Vagina (tissue), 2 donors: ENCODE data around the gene FAM32A. TPM values are rescaled to one million over a fixed set of nuclear protein-coding genes. Genes with fewer than 3 reads are reported as not detected.

ENCODE experiments used
- DNase-seq, 2 donors: peaks; one replicate each; pipeline ENCODE4 v3.0.0-alpha.2; 2017; ENCODE audit errors: extremely low spot score in 2 of 2
- H3K27ac ChIP-seq: fragments of 200-600 bp; sonication (generic); one replicate; pipeline ENCODE4 v1.5.1; 2019
- H3K27me3 ChIP-seq: fragments of 200-600 bp; sonication (generic); one replicate; pipeline ENCODE4 v1.5.1; 2019
- H3K36me3 ChIP-seq, 2 donors: fragments of 200-600 bp; sonication (generic); one replicate each; pipeline ENCODE4 v1.5.1; 2017 to 2019
- H3K4me1 ChIP-seq: fragments of 200-600 bp; sonication (generic); one replicate; pipeline ENCODE4 v1.5.1; 2019
- H3K4me3 ChIP-seq, 2 donors: fragments of 200-600 bp; sonication (generic); 1 replicate in 1 of 2; 2 replicates in 1 of 2; pipeline ENCODE4 v1.5.1; 2016 to 2019
- H3K9me3 ChIP-seq: fragments of 200-600 bp; sonication (generic); one replicate; pipeline ENCODE4 v1.5.1; 2019
- POLR2A ChIP-seq, 2 donors: fragments of 450-650 bp; IDR thresholded peaks; one replicate each; pipeline ENCODE4 v1.6.1; 2017; ENCODE audit warnings: antibody characterized with exemption in 2 of 2, mild to moderate bottlenecking in 2 of 2, moderate library complexity in 2 of 2
- POLR2AphosphoS5 ChIP-seq, 2 donors: sonication (generic); formaldehyde crosslinking; IDR thresholded peaks; one replicate each; pipeline ENCODE4 v1.9.0; 2017; ENCODE audit warnings: antibody characterized with exemption in 2 of 2, mild to moderate bottlenecking in 2 of 2, low read depth in 1 of 2; ENCODE audit not compliant: insufficient read depth in 1 of 2
- intact Hi-C: fragments of 100-400 bp; cut with DNase I; formaldehyde crosslinking; loops from one replicate; pipeline ENCODE4 v1.15.1; 2023
- total RNA-seq: library from RNA; depleted of rRNA; stranded (reverse); fragments of >200 nt; gene quantifications from one replicate; pipeline ENCODE4 v1.2.3, GENCODE V29; 2016
- TF ChIP-seq, protein P1 (sequence below), 3 experiments: fragments of 450-650 bp in 2 of 3; fragments of 200-600 bp in 1 of 3; sonication (generic) in 1 of 3; IDR thresholded peaks; one replicate each; pipeline ENCODE4 v1.5.1; 2017 to 2019; ENCODE audit warnings: antibody characterized with exemption in 3 of 3, mild to moderate bottlenecking in 2 of 3, moderate library complexity in 2 of 3

The FAM32A gene
- total RNA-seq, 1 donor from 2014 or later: 57.2 TPM

DNA sequence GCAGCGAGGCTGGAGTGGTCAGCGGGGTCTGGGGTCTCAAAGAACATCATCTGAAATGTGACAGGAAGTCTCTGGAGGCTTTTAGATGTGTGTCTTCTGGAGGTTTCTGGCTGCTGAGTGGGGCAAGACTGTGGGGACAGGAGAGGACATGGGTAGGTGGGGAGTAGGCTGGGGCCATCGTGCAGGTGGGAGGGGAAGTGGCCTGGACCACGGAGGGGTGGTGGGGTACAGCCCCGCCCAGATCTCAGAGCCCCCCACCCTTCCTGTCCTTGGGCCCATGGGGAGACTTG, 18.7 kb downstream of the FAM32A start:
- no peak overlapping the region for H3K27ac ChIP-seq
- H3K4me3 ChIP-seq: no peak overlapping the region
- intact Hi-C loops: no loop called here
- peaks cover 0 to 45% of the 10 kb centered on the region in 2 donors for H3K36me3 ChIP-seq
- peaks cover 25% of the 10 kb centered on the region for H3K4me1 ChIP-seq
- TF ChIP-seq POLR2A (IDR thresholded peaks at IDR 0.05): no peak
- TF ChIP-seq POLR2AphosphoS5 (IDR thresholded peaks at IDR 0.05; ENCODE audit: insufficient read depth in 1 of 2, low read depth in 1 of 2): no peak
- TF ChIP-seq, protein P1, sequence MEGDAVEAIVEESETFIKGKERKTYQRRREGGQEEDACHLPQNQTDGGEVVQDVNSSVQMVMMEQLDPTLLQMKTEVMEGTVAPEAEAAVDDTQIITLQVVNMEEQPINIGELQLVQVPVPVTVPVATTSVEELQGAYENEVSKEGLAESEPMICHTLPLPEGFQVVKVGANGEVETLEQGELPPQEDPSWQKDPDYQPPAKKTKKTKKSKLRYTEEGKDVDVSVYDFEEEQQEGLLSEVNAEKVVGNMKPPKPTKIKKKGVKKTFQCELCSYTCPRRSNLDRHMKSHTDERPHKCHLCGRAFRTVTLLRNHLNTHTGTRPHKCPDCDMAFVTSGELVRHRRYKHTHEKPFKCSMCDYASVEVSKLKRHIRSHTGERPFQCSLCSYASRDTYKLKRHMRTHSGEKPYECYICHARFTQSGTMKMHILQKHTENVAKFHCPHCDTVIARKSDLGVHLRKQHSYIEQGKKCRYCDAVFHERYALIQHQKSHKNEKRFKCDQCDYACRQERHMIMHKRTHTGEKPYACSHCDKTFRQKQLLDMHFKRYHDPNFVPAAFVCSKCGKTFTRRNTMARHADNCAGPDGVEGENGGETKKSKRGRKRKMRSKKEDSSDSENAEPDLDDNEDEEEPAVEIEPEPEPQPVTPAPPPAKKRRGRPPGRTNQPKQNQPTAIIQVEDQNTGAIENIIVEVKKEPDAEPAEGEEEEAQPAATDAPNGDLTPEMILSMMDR (IDR thresholded peaks at IDR 0.05): no peak
- H3K27me3 ChIP-seq: no peaks in the 10 kb centered on the region
- H3K9me3 ChIP-seq: no peaks in the 10 kb centered on the region
- DNase-seq: no peak

DNA sequence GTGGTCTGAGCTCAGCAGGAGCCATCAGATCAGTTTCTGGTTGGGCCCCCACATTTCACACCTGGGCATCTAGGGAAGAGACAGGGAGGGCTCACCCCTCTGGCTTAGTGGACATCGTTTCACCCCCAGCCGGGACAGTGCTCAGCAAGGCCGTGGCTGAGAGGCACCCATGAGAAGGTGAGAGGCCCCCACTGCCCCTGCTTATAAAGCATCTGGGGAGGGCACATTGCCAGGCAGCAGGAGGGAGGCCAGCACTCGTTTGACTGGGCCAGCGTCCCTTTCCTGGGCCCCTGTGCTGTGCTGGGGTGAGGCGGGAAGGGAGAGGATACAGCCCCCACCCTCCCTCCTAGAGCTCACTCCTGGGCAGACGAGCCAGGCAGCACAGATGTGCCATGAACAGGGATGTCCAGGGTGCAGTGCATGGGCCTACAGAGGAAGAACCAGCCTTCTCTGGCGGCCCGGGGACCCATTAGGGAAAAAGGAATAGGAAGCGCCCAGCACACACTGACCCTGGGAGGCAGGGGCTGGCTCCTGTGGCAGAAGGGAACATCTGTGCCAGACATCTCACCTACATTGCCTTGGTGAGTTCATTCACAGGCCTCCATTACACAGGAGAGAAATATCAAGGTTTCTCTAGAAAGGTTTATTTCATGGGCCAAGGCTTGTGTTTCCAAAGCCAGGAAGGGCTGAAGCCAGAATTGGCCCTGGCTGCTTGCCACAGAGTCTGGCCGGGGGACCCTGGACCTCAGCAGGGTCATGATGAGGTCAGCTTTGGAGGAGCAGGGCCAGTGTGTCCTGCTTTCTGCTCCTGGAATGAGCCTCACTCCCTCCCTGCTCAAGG, 20.2 kb downstream of the FAM32A start:
- intact Hi-C loops: no loop called here
- Histone ChIP-seq H3K27ac (no peak overlapping the region), H3K4me1 (peaks cover 10% of the 10 kb centered on the region), H3K27me3 (no peaks in the 10 kb centered on the region), H3K4me3 (no peak overlapping the region), H3K9me3 (no peaks in the 10 kb centered on the region), H3K36me3 (peaks cover 0 to 54% of the 10 kb centered on the region in 2 donors)
- no peak for DNase-seq
- TF ChIP-seq POLR2A (IDR thresholded peaks at IDR 0.05) (no peak), POLR2AphosphoS5 (IDR thresholded peaks at IDR 0.05; ENCODE audit: insufficient read depth in 1 of 2, low read depth in 1 of 2) (no peak)
- TF ChIP-seq, protein P1 (IDR thresholded peaks at IDR 0.05): no peak

DNA sequence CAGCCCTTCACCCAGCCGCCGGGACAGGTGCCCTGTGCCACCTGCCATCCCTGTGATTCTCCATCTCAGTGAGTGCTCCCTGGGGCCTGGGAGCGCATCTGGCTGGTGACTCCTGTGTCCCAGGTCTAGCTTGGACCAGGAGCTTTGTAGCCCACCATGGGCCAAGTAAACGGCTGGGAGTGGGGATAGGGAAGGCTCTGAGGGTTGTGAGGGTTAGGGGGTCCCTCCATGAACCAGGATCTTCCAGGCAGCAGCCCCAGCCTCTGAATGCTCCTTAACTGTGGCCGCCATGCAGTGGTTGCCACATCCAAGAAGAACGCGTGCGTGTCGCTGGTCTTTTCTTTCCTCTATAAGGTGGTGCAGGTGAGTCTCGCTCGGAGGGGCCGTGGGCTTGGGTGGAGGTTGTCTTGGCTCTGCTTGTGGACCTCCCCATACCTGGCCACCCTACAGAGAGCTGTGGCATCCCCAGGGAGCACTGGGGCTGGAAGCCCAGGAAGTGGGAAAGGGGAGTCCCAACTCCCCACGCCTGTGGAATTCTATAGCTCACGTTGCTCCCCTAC, 20.9 kb downstream of the FAM32A start:
- no peaks in the 10 kb centered on the region for H3K27me3 ChIP-seq
- no peak overlapping the region for H3K4me3 ChIP-seq
- H3K4me1 ChIP-seq: peaks cover 4% of the 10 kb centered on the region
- DNase-seq: no peak
- H3K9me3 ChIP-seq: no peaks in the 10 kb centered on the region
- no peak overlapping the region for H3K27ac ChIP-seq
- H3K36me3 ChIP-seq: peaks cover 0 to 55% of the 10 kb centered on the region in 2 donors
- intact Hi-C loops: no loop called here
- no peak for TF ChIP-seq POLR2A (IDR thresholded peaks at IDR 0.05)
- TF ChIP-seq POLR2AphosphoS5 (IDR thresholded peaks at IDR 0.05; ENCODE audit: insufficient read depth in 1 of 2, low read depth in 1 of 2): no peak
- TF ChIP-seq, protein P1 (IDR thresholded peaks at IDR 0.05): no peak

DNA sequence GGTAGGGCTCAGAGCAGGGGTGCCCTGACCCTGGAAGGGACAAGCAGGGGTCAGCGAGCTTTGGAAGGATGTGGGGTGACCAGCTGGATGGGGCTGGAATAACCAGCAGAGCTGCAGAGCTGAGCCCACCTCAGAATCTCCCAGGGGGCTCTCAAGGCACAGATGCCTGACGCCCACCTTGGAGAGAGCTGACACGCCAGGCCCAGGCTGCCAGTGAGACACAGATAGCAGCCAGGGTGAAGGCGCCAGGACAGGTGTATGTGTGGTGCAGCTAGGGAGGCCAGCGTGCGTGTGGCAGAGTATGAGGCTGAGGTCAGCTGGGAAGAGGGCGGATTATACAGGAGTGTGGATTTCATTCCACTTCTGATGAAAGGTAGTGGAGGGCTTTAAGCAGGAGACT, 21.4 kb downstream of the FAM32A start:
- no peak for TF ChIP-seq POLR2A (IDR thresholded peaks at IDR 0.05)
- TF ChIP-seq POLR2AphosphoS5 (IDR thresholded peaks at IDR 0.05; ENCODE audit: insufficient read depth in 1 of 2, low read depth in 1 of 2): no peak
- TF ChIP-seq, protein P1 (IDR thresholded peaks at IDR 0.05): no peak
- Histone ChIP-seq H3K4me1 (peaks cover 4% of the 10 kb centered on the region), H3K9me3 (no peaks in the 10 kb centered on the region), H3K36me3 (peaks cover 0 to 60% of the 10 kb centered on the region in 2 donors), H3K27me3 (no peaks in the 10 kb centered on the region), H3K4me3 (no peak overlapping the region), H3K27ac (no peak overlapping the region)
- intact Hi-C loops: no loop called here
- DNase-seq: no peak

DNA sequence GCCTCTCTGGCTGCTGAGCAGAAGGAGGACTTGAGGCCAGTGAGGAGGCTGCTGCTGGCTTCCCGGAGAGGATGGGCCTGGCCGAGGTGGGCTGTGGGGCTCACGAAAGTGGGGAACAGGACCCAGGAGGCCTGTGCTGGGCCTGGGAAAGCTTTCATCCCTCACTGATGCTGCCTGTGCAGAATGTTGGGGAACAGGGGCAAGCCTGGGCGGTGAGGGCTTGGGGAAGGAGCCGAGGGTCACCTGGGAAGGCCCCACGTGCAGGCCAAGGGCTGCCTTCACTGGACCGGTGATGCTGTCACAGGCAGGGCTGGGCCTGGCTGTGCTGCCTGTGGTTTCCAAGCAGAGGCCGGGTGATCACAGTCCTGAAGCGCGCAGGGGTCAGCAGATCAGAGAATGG, 21.9 kb downstream of the FAM32A start:
- no peaks in the 10 kb centered on the region for H3K27me3 ChIP-seq
- H3K36me3 ChIP-seq: peaks cover 0 to 62% of the 10 kb centered on the region in 2 donors
- intact Hi-C loops: no loop called here
- H3K27ac ChIP-seq: no peak overlapping the region
- TF ChIP-seq, protein P1 (IDR thresholded peaks at IDR 0.05): no peak
- no peak for TF ChIP-seq POLR2A (IDR thresholded peaks at IDR 0.05)
- TF ChIP-seq POLR2AphosphoS5 (IDR thresholded peaks at IDR 0.05; ENCODE audit: insufficient read depth in 1 of 2, low read depth in 1 of 2): no peak
- peaks cover 4% of the 10 kb centered on the region for H3K4me1 ChIP-seq
- DNase-seq: no peak
- no peak overlapping the region for H3K4me3 ChIP-seq
- H3K9me3 ChIP-seq: no peaks in the 10 kb centered on the region
